IMR-90 (cell line): ENCODE results near the gene MSLN. TPM values are rescaled to one million over a fixed set of nuclear protein-coding genes. Genes with fewer than 3 reads are reported as not detected.

Experiments
- ATAC-seq: fragments of 200-7000 bp; cut with Tn5 transposase; 2 replicates; pipeline ENCODE4 v1.9.1; 2020; ENCODE audit warnings: low read depth, mild to moderate bottlenecking, moderate library complexity
- BruUV-seq: library from RNA; stranded (reverse); fragments of 400-500 nt; replicated peaks from 2 replicates; lab custom pipeline; 2021; lab: Mats Ljungman, UMichigan
- CTCF ChIA-PET: fragments of 300-600 bp; formaldehyde crosslinking; extraction: SDS; loops from one replicate; lab custom pipeline; 2021; ENCODE audit warnings: antibody characterized with exemption; lab: Yijun Ruan, JAX
- POLR2A ChIA-PET: fragments of 300-600 bp; sonication (Branson Sonifier 250); formaldehyde crosslinking; loops from one replicate; lab custom pipeline; 2022; ENCODE audit warnings: antibody characterized with exemption; ENCODE audit not compliant: unreplicated experiment; lab: Charles Lee
- DNase-seq: peaks from one replicate; pipeline ENCODE4 v3.0.0; 2013
- H2AFZ ChIP-seq: replicated peaks from 2 replicates; pipeline ENCODE3; 2013; ENCODE audit warnings: low read length, mild to moderate bottlenecking; ENCODE audit not compliant: poor library complexity
- H2AK5ac ChIP-seq: 2 replicates; pipeline ENCODE4 v1.6.1; 2013; ENCODE audit warnings: low read depth, low read length, inconsistent platforms
- H2AK9ac ChIP-seq: replicated peaks from 2 replicates; pipeline ENCODE3; 2013; ENCODE audit warnings: mild to moderate bottlenecking, low read depth, low read length, moderate library complexity; ENCODE audit not compliant: poor library complexity
- H2BK120ac ChIP-seq: 2 replicates; pipeline ENCODE4 v1.6.1; 2013; ENCODE audit warnings: low read depth, low read length, inconsistent platforms
- H2BK15ac ChIP-seq: 3 replicates; pipeline ENCODE4 v1.6.1; 2013; ENCODE audit warnings: low read depth, low read length, inconsistent platforms
- H2BK20ac ChIP-seq: 2 replicates; pipeline ENCODE4 v1.6.1; 2013; ENCODE audit warnings: low read depth, mild to moderate bottlenecking, inconsistent platforms, low read length, moderate library complexity
- H2BK5ac ChIP-seq: 2 replicates; pipeline ENCODE4 v1.6.1; 2013; ENCODE audit warnings: mild to moderate bottlenecking, low read depth, low read length, inconsistent platforms; ENCODE audit not compliant: poor library complexity, severe bottlenecking
- H3K14ac ChIP-seq: replicated peaks from 2 replicates; pipeline ENCODE4 v1.6.1; 2013; ENCODE audit warnings: low read depth, low read length, inconsistent platforms
- H3K18ac ChIP-seq: 2 replicates; pipeline ENCODE4 v1.6.1; 2013; ENCODE audit warnings: low read depth, low read length, control low read depth
- H3K23ac ChIP-seq: 2 replicates; pipeline ENCODE4 v1.6.1; 2013; ENCODE audit warnings: low read depth, low read length, inconsistent platforms
- H3K27ac ChIP-seq: 2 replicates; pipeline ENCODE4 v1.5.1; 2013; ENCODE audit warnings: mild to moderate bottlenecking, control low read depth, low read length; ENCODE audit not compliant: insufficient read depth
- H3K27me3 ChIP-seq: 2 replicates; pipeline ENCODE4 v1.6.1; 2013; ENCODE audit warnings: low read length; ENCODE audit not compliant: control insufficient read depth, insufficient read depth
- H3K36me3 ChIP-seq: 2 replicates; pipeline ENCODE4 v1.6.1; 2013; ENCODE audit warnings: low read length, mixed read lengths; ENCODE audit not compliant: control insufficient read depth, insufficient read depth
- H3K4ac ChIP-seq: 2 replicates; pipeline ENCODE4 v1.6.1; 2013; ENCODE audit warnings: low read depth, low read length, inconsistent platforms
- H3K4me1 ChIP-seq: 2 replicates; pipeline ENCODE4 v1.6.1; 2013; ENCODE audit warnings: low read length, mixed read lengths; ENCODE audit not compliant: control insufficient read depth, insufficient read depth
- H3K4me2 ChIP-seq: 2 replicates; pipeline ENCODE4 v1.6.1; 2013; ENCODE audit warnings: low read depth, mild to moderate bottlenecking, control low read depth, low read length, moderate library complexity
- H3K4me3 ChIP-seq: 2 replicates; pipeline ENCODE4 v1.5.1; 2013; ENCODE audit warnings: low read depth, mild to moderate bottlenecking, control low read depth, low read length, moderate library complexity; ENCODE audit not compliant: insufficient read depth
- H3K56ac ChIP-seq: 2 replicates; pipeline ENCODE4 v1.6.1; 2013; ENCODE audit warnings: low read length, inconsistent platforms; ENCODE audit not compliant: insufficient read depth; ENCODE audit errors: extremely low read depth
- H3K79me1 ChIP-seq, 2 experiments: 2 replicates each; pipeline ENCODE4 v1.6.1; 2013; ENCODE audit warnings: low read length in 2 of 2, inconsistent platforms in 1 of 2, low read depth in 1 of 2
- H3K9ac ChIP-seq: 2 replicates; pipeline ENCODE4 v1.6.1; 2013; ENCODE audit warnings: low read depth, low read length, control low read depth
- H3K9me1 ChIP-seq: 2 replicates; pipeline ENCODE4 v1.6.1; 2013; ENCODE audit warnings: low read length, inconsistent platforms; ENCODE audit not compliant: insufficient read depth
- H3K9me3 ChIP-seq: 2 replicates; pipeline ENCODE4 v1.6.1; 2013; ENCODE audit warnings: low read length; ENCODE audit not compliant: control insufficient read depth, insufficient read depth
- H4K20me1 ChIP-seq: 2 replicates; pipeline ENCODE4 v1.6.1; 2013; ENCODE audit warnings: low read length, inconsistent platforms; ENCODE audit not compliant: insufficient read depth
- H4K5ac ChIP-seq: 2 replicates; pipeline ENCODE4 v1.6.1; 2013; ENCODE audit warnings: mild to moderate bottlenecking, low read depth, low read length, control low read depth
- H4K8ac ChIP-seq, 2 experiments: 2 replicates each; pipeline ENCODE4 v1.6.1; 2013; ENCODE audit warnings: low read depth in 2 of 2, low read length in 2 of 2, control low read depth in 1 of 2, inconsistent platforms in 1 of 2
- H4K91ac ChIP-seq: 2 replicates; pipeline ENCODE4 v1.6.1; 2013; ENCODE audit warnings: low read depth, low read length, inconsistent platforms; ENCODE audit not compliant: insufficient read depth
- BHLHE40 ChIP-seq: fragments of 150-350 bp; IDR thresholded peaks from 2 replicates; pipeline ENCODE4 v1.6.1; 2016; ENCODE audit warnings: mild to moderate bottlenecking, low read depth, low read length
- CHD1 ChIP-seq: IDR thresholded peaks from 2 replicates; pipeline ENCODE4 v1.6.1; 2012; ENCODE audit warnings: low read depth, low read length, improper control_type of control experiment
- ELK1 ChIP-seq: fragments of 150-350 bp; IDR thresholded peaks from 2 replicates; pipeline ENCODE4 v1.6.1; 2016; ENCODE audit warnings: low read depth, mild to moderate bottlenecking, low read length, moderate library complexity, borderline replicate concordance
- MAFK ChIP-seq: IDR thresholded peaks from 2 replicates; pipeline ENCODE4 v1.6.1; 2012; ENCODE audit warnings: low read depth, low read length, improper control_type of control experiment
- POLR2A ChIP-seq: IDR thresholded peaks from 2 replicates; pipeline ENCODE4 v1.6.1; 2012; ENCODE audit warnings: mild to moderate bottlenecking, low read depth, low read length
- RCOR1 ChIP-seq: IDR thresholded peaks from 2 replicates; pipeline ENCODE4 v1.6.1; 2012; ENCODE audit warnings: mild to moderate bottlenecking, low read length, improper control_type of control experiment; ENCODE audit not compliant: insufficient replicate concordance
- RFX5 ChIP-seq: IDR thresholded peaks from 2 replicates; pipeline ENCODE4 v1.8.0; 2012; ENCODE audit warnings: low read depth, mild to moderate bottlenecking, low read length, moderate library complexity
- SMC3 ChIP-seq: fragments of 150-350 bp; IDR thresholded peaks from 2 replicates; pipeline ENCODE4 v1.6.1; 2016; ENCODE audit warnings: low read depth, mild to moderate bottlenecking, antibody characterized with exemption, low read length, moderate library complexity
- WGBS, 2 experiments: methylation state at CpG; one replicate each; pipeline versions ENCODE4 v1.1.5 to v1.1.7; 2013; ENCODE audit warnings: missing lambda C conversion rate in 2 of 2; ENCODE audit not compliant: insufficient read length in 1 of 2; ENCODE audit errors: extremely low coverage in 2 of 2; 5-methylcytosine and 5-hydroxymethylcytosine counted together
- dilution Hi-C: fragments of 300-500 bp; cut with HindIII; formaldehyde crosslinking; loops from one replicate; pipeline ENCODE4 v1.14.3; 2018; ENCODE audit warnings: low sequenced_read_pairs; ENCODE audit not compliant: unreplicated experiment
- in situ Hi-C: fragments of 300-500 bp; cut with MboI; formaldehyde crosslinking; loops from 3 replicates; pipeline ENCODE4 v1.14.3; 2019; ENCODE audit warnings: low sequenced_read_pairs, inconsistent platforms, mixed read lengths
- intact Hi-C: fragments of 100-400 bp; cut with micrococcal nuclease; formaldehyde crosslinking; loops from 2 replicates; pipeline ENCODE4 v1.10.0; 2022
- polyA plus RNA-seq, 3 experiments: library from polyadenylated mRNA; depleted of rRNA; stranded (reverse); fragments of >200 nt; gene quantifications; 2 replicates each; pipeline ENCODE4 v1.2.3, GENCODE V29; 2012; ENCODE audit warnings: low replicate concordance in 1 of 3
- total RNA-seq: library from RNA; depleted of rRNA; stranded (reverse); fragments of >200 nt; gene quantifications from 2 replicates; pipeline ENCODE4 v1.2.3, GENCODE V29; 2012
- TF ChIP-seq, protein P1 (sequence below): conservative IDR thresholded peaks from 2 replicates; pipeline ENCODE4 v1.5.1; 2012; ENCODE audit warnings: mild to moderate bottlenecking, low read depth, low read length, improper control_type of control experiment
- TF ChIP-seq, protein P2 (sequence below): fragments of 150-350 bp; IDR thresholded peaks from 2 replicates; pipeline ENCODE4 v1.6.1; 2017; ENCODE audit warnings: mild to moderate bottlenecking, antibody characterized with exemption, low read length, low read depth

The MSLN gene
- total and polyA plus RNA-seq, 2 of the 4 experiments (the other 2 are of a cell fraction) = 0.14 TPM; not detected in 1

- Histone ChIP-seq H2AFZ (no peak overlapping the region), H4K91ac (no peak overlapping the region), H2BK5ac (no peak overlapping the region), H3K23ac (no peak overlapping the region), H3K36me3 (no peaks in the 10 kb centered on the region), H3K27ac (no peak overlapping the region), H3K14ac (no peak overlapping the region), H4K8ac (no peak overlapping the region), H3K79me1 (no peaks in the 10 kb centered on the region), H2BK15ac (no peak overlapping the region), H3K4me2 (no peak overlapping the region), H2AK9ac (no peak overlapping the region), H3K9me1 (no peaks in the 10 kb centered on the region), H2BK20ac (no peak overlapping the region), H3K18ac (no peak overlapping the region), H3K4me3 (no peak overlapping the region), H3K56ac (no peak overlapping the region), H2AK5ac (no peak overlapping the region), H2BK120ac (no peak overlapping the region), H4K20me1 (no peaks in the 10 kb centered on the region), H4K5ac (no peak overlapping the region), H3K27me3 (peaks cover 24% of the 10 kb centered on the region), H3K4ac (no peak overlapping the region), H3K9me3 (no peaks in the 10 kb centered on the region; the same call in 1 of the 2 replicates), H3K9ac (no peak overlapping the region), H3K4me1 (peaks cover 2% of the 10 kb centered on the region; the same call in 1 of the 2 replicates)
- POLR2A ChIA-PET = no interaction called here
- dilution Hi-C loops (no loop called here), intact Hi-C loops (no loop called here), in situ Hi-C loops (loop anchor here (25.0 kb wide), 1 partner anchor 394 kb away; no protein-coding TSS in a partner anchor)
- TF ChIP-seq SMC3 (no peak), RFX5 (no peak), RCOR1 (no peak), MAFK (no peak), BHLHE40 (no peak), POLR2A (no peak), ELK1 (no peak), CHD1 (no peak)
- TF ChIP-seq, protein P1, sequence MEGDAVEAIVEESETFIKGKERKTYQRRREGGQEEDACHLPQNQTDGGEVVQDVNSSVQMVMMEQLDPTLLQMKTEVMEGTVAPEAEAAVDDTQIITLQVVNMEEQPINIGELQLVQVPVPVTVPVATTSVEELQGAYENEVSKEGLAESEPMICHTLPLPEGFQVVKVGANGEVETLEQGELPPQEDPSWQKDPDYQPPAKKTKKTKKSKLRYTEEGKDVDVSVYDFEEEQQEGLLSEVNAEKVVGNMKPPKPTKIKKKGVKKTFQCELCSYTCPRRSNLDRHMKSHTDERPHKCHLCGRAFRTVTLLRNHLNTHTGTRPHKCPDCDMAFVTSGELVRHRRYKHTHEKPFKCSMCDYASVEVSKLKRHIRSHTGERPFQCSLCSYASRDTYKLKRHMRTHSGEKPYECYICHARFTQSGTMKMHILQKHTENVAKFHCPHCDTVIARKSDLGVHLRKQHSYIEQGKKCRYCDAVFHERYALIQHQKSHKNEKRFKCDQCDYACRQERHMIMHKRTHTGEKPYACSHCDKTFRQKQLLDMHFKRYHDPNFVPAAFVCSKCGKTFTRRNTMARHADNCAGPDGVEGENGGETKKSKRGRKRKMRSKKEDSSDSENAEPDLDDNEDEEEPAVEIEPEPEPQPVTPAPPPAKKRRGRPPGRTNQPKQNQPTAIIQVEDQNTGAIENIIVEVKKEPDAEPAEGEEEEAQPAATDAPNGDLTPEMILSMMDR = no peak
- TF ChIP-seq, protein P2, sequence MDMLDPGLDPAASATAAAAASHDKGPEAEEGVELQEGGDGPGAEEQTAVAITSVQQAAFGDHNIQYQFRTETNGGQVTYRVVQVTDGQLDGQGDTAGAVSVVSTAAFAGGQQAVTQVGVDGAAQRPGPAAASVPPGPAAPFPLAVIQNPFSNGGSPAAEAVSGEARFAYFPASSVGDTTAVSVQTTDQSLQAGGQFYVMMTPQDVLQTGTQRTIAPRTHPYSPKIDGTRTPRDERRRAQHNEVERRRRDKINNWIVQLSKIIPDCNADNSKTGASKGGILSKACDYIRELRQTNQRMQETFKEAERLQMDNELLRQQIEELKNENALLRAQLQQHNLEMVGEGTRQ = no peak
- DNase-seq (no peak), ATAC-seq (no peak)
- CTCF ChIA-PET = no interaction called here
- 69% methylated on average over 4 of the region's 8 CpGs; no CpG with 5 or more reads in 1 of the 2 experiments for WGBS, 2 experiments
- BruUV-seq = no TSS peak
Measured at GRCh38 chr16:818132-818531, 57.6 kb downstream of the MSLN start.
